DND-41 (cell line): Measurements from ENCODE around the gene OSBP2.

Experiments used
- EZH2 ChIP-seq: IDR thresholded peaks from 3 replicates; pipeline ENCODE4 v1.6.1; 2012; ENCODE audit warnings: borderline replicate concordance, low read depth, mild to moderate bottlenecking, moderate library complexity, low read length, inconsistent platforms; ENCODE audit not compliant: severe bottlenecking
- TF ChIP-seq, protein P1 (sequence below): IDR thresholded peaks from 2 replicates; pipeline ENCODE4 v1.5.1; 2012; ENCODE audit warnings: borderline replicate concordance, low read length, moderate library complexity, mild to moderate bottlenecking; ENCODE audit not compliant: poor library complexity, severe bottlenecking; ENCODE audit errors: extremely low read depth

DNA sequence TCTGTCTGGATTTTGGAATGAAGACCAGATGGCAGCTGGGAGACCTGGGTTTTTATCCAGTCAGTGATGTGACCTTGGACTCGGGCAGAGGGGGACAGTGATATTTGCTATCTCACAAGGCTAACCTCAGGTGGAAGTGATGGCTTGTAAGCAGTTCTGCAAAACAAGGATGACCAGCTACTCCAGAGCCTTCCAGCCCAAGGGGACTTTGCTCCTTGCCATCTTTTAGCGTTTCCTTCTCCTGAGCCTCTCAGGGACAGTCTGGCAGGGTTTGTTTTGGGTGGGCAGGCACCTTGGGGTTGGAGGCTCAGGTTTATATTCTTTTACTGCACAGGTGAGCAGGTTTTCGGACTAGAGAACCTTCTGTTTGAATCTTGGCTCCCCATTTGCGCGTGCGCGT, 9.5 kb upstream of the OSBP2 start:
- TF ChIP-seq, protein P1, sequence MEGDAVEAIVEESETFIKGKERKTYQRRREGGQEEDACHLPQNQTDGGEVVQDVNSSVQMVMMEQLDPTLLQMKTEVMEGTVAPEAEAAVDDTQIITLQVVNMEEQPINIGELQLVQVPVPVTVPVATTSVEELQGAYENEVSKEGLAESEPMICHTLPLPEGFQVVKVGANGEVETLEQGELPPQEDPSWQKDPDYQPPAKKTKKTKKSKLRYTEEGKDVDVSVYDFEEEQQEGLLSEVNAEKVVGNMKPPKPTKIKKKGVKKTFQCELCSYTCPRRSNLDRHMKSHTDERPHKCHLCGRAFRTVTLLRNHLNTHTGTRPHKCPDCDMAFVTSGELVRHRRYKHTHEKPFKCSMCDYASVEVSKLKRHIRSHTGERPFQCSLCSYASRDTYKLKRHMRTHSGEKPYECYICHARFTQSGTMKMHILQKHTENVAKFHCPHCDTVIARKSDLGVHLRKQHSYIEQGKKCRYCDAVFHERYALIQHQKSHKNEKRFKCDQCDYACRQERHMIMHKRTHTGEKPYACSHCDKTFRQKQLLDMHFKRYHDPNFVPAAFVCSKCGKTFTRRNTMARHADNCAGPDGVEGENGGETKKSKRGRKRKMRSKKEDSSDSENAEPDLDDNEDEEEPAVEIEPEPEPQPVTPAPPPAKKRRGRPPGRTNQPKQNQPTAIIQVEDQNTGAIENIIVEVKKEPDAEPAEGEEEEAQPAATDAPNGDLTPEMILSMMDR: no peak
- no peak for TF ChIP-seq EZH2
